ENCODE measurements around the gene MCF2L.
A peak's percentile ranks its signal among the peaks of the same experiment; 100 is the strongest.

Gene MCF2L

GRCh38 chr13:113116206-113116800 lies 147.3 kb downstream of the MCF2L start:
- Mint-ChIP-seq H3K9me3 (no peaks in the 10 kb centered on the region), H3K27ac (no peak overlapping the region), H3K27me3 (no peaks in the 10 kb centered on the region), H3K4me3 (no peak overlapping the region), H3K4me1 (no peaks in the 10 kb centered on the region)
- ATAC-seq, result no peak
- no peak for DNase-seq

- ATAC-seq (no peak), DNase-seq (no peak)
- Mint-ChIP-seq H3K27ac (no peak overlapping the region), H3K27me3 (no peaks in the 10 kb centered on the region), H3K9me3 (no peaks in the 10 kb centered on the region), H3K4me1 (no peaks in the 10 kb centered on the region), H3K4me3 (no peak overlapping the region)
Observed at GRCh38 chr13:113116871-113117271, 147.9 kb downstream of the MCF2L start.

GRCh38 chr13:113117335-113117872 lies 148.4 kb downstream of the MCF2L start:
- Mint-ChIP-seq H3K9me3 (no peaks in the 10 kb centered on the region), H3K27me3 (no peaks in the 10 kb centered on the region), H3K27ac (no peak overlapping the region), H3K4me1 (no peaks in the 10 kb centered on the region), H3K4me3 (no peak overlapping the region)
- ATAC-seq (no peak), DNase-seq (no peak)

- DNase-seq, result no peak
- H3K27ac Mint-ChIP-seq, result no peak overlapping the region
- H3K9me3 Mint-ChIP-seq, result no peaks in the 10 kb centered on the region
- no peak for ATAC-seq
- no peaks in the 10 kb centered on the region for H3K4me1 Mint-ChIP-seq
- no peak overlapping the region for H3K4me3 Mint-ChIP-seq
- peaks cover 4% of the 10 kb centered on the region for H3K27me3 Mint-ChIP-seq
Observed at GRCh38 chr13:113117911-113118260, 148.9 kb downstream of the MCF2L start.

- no peaks in the 10 kb centered on the region for H3K4me1 Mint-ChIP-seq
- peaks cover 10% of the 10 kb centered on the region for H3K27me3 Mint-ChIP-seq
- ATAC-seq (no peak), DNase-seq (no peak)
- no peak overlapping the region for H3K4me3 Mint-ChIP-seq
- no peaks in the 10 kb centered on the region for H3K9me3 Mint-ChIP-seq
- no peak overlapping the region for H3K27ac Mint-ChIP-seq
Observed at GRCh38 chr13:113118261-113119021, 149.4 kb downstream of the MCF2L start.

GRCh38 chr13:113119166-113119821 lies 150.3 kb downstream of the MCF2L start:
- Mint-ChIP-seq H3K4me3 (no peak overlapping the region), H3K9me3 (no peaks in the 10 kb centered on the region), H3K27me3 (peaks cover 10% of the 10 kb centered on the region), H3K4me1 (no peaks in the 10 kb centered on the region), H3K27ac (no peak overlapping the region)
- DNase-seq (no peak), ATAC-seq (no peak)

- Mint-ChIP-seq H3K4me1 (no peaks in the 10 kb centered on the region), H3K4me3 (no peak overlapping the region), H3K27ac (no peak overlapping the region), H3K27me3 (peaks cover 10% of the 10 kb centered on the region), H3K9me3 (no peaks in the 10 kb centered on the region)
- ATAC-seq (no peak), DNase-seq (no peak)
Observed at GRCh38 chr13:113119822-113120189, 150.8 kb downstream of the MCF2L start.

- Mint-ChIP-seq H3K4me3 (no peak overlapping the region), H3K27me3 (peaks cover 13% of the 10 kb centered on the region), H3K27ac (no peak overlapping the region), H3K9me3 (no peaks in the 10 kb centered on the region), H3K4me1 (no peaks in the 10 kb centered on the region)
- DNase-seq (no peak), ATAC-seq (no peak)
Observed at GRCh38 chr13:113120300-113121182, 151.5 kb downstream of the MCF2L start.

GRCh38 chr13:113121183-113121927 lies 152.3 kb downstream of the MCF2L start:
- no peaks in the 10 kb centered on the region for H3K4me1 Mint-ChIP-seq
- no peak overlapping the region for H3K27ac Mint-ChIP-seq
- no peak overlapping the region for H3K4me3 Mint-ChIP-seq
- ATAC-seq (no peak), DNase-seq (no peak)
- H3K27me3 Mint-ChIP-seq, result peaks cover 21% of the 10 kb centered on the region
- H3K9me3 Mint-ChIP-seq, result no peaks in the 10 kb centered on the region

- peaks cover 28% of the 10 kb centered on the region for H3K27me3 Mint-ChIP-seq
- H3K9me3 Mint-ChIP-seq, result no peaks in the 10 kb centered on the region
- H3K4me1 Mint-ChIP-seq, result no peaks in the 10 kb centered on the region
- no peak overlapping the region for H3K4me3 Mint-ChIP-seq
- ATAC-seq (no peak), DNase-seq (no peak)
- H3K27ac Mint-ChIP-seq, result no peak overlapping the region
Observed at GRCh38 chr13:113121928-113122471, 153.0 kb downstream of the MCF2L start.

- Mint-ChIP-seq H3K4me1 (no peaks in the 10 kb centered on the region), H3K27me3 (peaks cover 35% of the 10 kb centered on the region), H3K9me3 (no peaks in the 10 kb centered on the region), H3K27ac (peak within 1 kb of the TSS; percentile 21 to 86), H3K4me3 (no peak within 1 kb of the TSS)
- ATAC-seq, result no peak
- DNase-seq, result no peak
Observed at GRCh38 chr13:113122550-113123225, 153.7 kb downstream of the MCF2L start, which contains the start of gene F10. F10 (plus strand) TSS chr13:113122799; CDS start chr13:113122856, 57 bp downstream.

GRCh38 chr13:113123226-113124201 lies 154.5 kb downstream of the MCF2L start:
- Mint-ChIP-seq H3K9me3 (no peaks in the 10 kb centered on the region), H3K27ac (peak overlapping the region; percentile 21 to 86), H3K4me3 (no peak overlapping the region), H3K4me1 (no peaks in the 10 kb centered on the region), H3K27me3 (peaks cover 43% of the 10 kb centered on the region)
- no peak for DNase-seq
- ATAC-seq, result peak; percentile 31

Data from stimulated activated naive CD8-positive, alpha-beta T cell treated with anti-CD3 and anti-CD28 coated beads, Interleukin-15, amount 100 ng/mL, for 72 hours (primary cell).